ENCODE measurements around the gene WWOX. TPM values are rescaled to one million over a fixed set of nuclear protein-coding genes. Genes with fewer than 3 reads are reported as not detected.

The WWOX gene
- total RNA-seq, 1 donor from 2014 or later, result 7.3 TPM

DNA sequence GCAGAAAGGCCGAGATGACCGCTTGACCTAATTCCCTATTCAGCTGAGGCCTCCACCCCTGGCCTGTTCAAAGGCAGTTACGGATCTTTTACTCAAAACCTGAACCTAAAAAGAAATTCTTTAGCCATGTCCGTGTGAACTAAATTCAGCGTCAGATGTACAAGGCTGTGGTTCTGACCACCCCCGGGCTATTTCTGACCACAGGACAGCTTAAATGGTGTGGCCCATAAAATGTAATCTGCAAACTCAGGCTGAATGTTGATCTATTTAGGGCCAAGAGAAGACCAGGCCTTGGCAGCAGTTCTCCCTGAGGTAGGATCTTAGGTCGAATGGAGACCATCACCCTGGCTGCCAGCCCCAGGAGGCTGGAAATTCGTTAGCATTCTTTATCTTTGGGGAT, 485.5 kb downstream of the WWOX start:
- DNase-seq (ENCODE audit: low read depth) (no peak), FAIRE-seq (no peak)
- peaks cover 4% of the 10 kb centered on the region for H3K4me1 Mint-ChIP-seq (ENCODE audit: low read depth, unreplicated experiment)
- no peak overlapping the region for H3K9ac ChIP-seq (ENCODE audit: low read length)
- no peaks in the 10 kb centered on the region for H3K4me1 ChIP-seq (ENCODE audit: insufficient read depth, low read length)
- H3K4me3 Mint-ChIP-seq (ENCODE audit: unreplicated experiment), result no peak overlapping the region
- no peaks in the 10 kb centered on the region for H3K9me3 ChIP-seq (ENCODE audit: insufficient read depth, low read depth, low read length)
- H4K20me1 ChIP-seq (ENCODE audit: insufficient read depth, low read length), result no peaks in the 10 kb centered on the region
- H3K27me3 Mint-ChIP-seq (ENCODE audit: low read depth, unreplicated experiment), result no peaks in the 10 kb centered on the region
- no peak overlapping the region for H2AFZ ChIP-seq (ENCODE audit: low read depth, low read length)
- no peaks in the 10 kb centered on the region for H3K9me3 Mint-ChIP-seq (ENCODE audit: unreplicated experiment)
- H3K27me3 ChIP-seq (ENCODE audit: insufficient read depth, low read length), result no peaks in the 10 kb centered on the region
- no peak overlapping the region for H3K4me3 ChIP-seq (ENCODE audit: insufficient read depth, low read depth, low read length)
- H3K36me3 ChIP-seq (ENCODE audit: insufficient read depth, low read length), result no peaks in the 10 kb centered on the region
- TF ChIP-seq EZH2 (IDR thresholded peaks at IDR 0.05; ENCODE audit: insufficient read depth, low read length), result no peak
- TF ChIP-seq, protein P1, sequence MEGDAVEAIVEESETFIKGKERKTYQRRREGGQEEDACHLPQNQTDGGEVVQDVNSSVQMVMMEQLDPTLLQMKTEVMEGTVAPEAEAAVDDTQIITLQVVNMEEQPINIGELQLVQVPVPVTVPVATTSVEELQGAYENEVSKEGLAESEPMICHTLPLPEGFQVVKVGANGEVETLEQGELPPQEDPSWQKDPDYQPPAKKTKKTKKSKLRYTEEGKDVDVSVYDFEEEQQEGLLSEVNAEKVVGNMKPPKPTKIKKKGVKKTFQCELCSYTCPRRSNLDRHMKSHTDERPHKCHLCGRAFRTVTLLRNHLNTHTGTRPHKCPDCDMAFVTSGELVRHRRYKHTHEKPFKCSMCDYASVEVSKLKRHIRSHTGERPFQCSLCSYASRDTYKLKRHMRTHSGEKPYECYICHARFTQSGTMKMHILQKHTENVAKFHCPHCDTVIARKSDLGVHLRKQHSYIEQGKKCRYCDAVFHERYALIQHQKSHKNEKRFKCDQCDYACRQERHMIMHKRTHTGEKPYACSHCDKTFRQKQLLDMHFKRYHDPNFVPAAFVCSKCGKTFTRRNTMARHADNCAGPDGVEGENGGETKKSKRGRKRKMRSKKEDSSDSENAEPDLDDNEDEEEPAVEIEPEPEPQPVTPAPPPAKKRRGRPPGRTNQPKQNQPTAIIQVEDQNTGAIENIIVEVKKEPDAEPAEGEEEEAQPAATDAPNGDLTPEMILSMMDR (IDR thresholded peaks at IDR 0.05; ENCODE audit: insufficient read depth, low read depth, low read length), result no peak
- H3K27ac Mint-ChIP-seq (ENCODE audit: unreplicated experiment), result no peak overlapping the region
- no peaks in the 10 kb centered on the region for H3K79me2 ChIP-seq (ENCODE audit: insufficient read depth, low read length)
- H3K36me3 Mint-ChIP-seq (ENCODE audit: low read depth, unreplicated experiment), result no peaks in the 10 kb centered on the region
- H3K4me2 ChIP-seq (ENCODE audit: low read length), result no peak overlapping the region
- no peak overlapping the region for H3K27ac ChIP-seq (ENCODE audit: low read depth, low read length)

DNA sequence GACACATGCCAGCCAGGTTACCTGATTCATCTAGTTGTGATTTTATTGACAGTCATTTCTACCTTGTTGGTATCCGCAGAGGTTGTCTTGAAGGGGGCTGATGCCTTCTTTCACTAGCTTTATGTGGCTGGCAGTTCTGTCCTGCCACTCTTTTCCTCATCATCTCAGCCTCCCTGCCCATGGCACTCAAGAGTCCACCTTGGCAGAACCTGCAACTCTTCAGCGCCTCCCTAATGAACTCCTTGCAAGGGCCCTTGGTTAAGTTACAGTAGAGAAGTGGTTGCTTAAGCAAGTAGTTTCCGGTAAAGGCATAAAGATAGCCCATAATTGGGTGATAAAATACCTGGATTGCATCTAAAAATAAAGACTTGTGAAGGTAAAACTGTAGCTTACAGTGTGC, 489.9 kb downstream of the WWOX start:
- Histone ChIP-seq H3K9ac (ENCODE audit: low read length) (no peak overlapping the region), H3K9me3 (ENCODE audit: insufficient read depth, low read depth, low read length) (no peaks in the 10 kb centered on the region), H3K79me2 (ENCODE audit: insufficient read depth, low read length) (no peaks in the 10 kb centered on the region), H3K4me3 (ENCODE audit: insufficient read depth, low read depth, low read length) (no peak overlapping the region), H2AFZ (ENCODE audit: low read depth, low read length) (no peak overlapping the region), H3K27me3 (ENCODE audit: insufficient read depth, low read length) (no peaks in the 10 kb centered on the region), H3K4me2 (ENCODE audit: low read length) (no peak overlapping the region), H3K4me1 (ENCODE audit: insufficient read depth, low read length) (no peaks in the 10 kb centered on the region), H3K36me3 (ENCODE audit: insufficient read depth, low read length) (no peaks in the 10 kb centered on the region), H4K20me1 (ENCODE audit: insufficient read depth, low read length) (no peaks in the 10 kb centered on the region), H3K27ac (ENCODE audit: low read depth, low read length) (no peak overlapping the region)
- Mint-ChIP-seq H3K4me3 (ENCODE audit: unreplicated experiment) (no peak overlapping the region), H3K36me3 (ENCODE audit: low read depth, unreplicated experiment) (no peaks in the 10 kb centered on the region), H3K27ac (ENCODE audit: unreplicated experiment) (no peak overlapping the region), H3K4me1 (ENCODE audit: low read depth, unreplicated experiment) (peaks cover 4% of the 10 kb centered on the region), H3K27me3 (ENCODE audit: low read depth, unreplicated experiment) (peaks cover 10% of the 10 kb centered on the region), H3K9me3 (ENCODE audit: unreplicated experiment) (peaks cover 3% of the 10 kb centered on the region)
- no peak for DNase-seq (ENCODE audit: low read depth)
- no peak for TF ChIP-seq EZH2 (IDR thresholded peaks at IDR 0.05; ENCODE audit: insufficient read depth, low read length)
- TF ChIP-seq, protein P1 (IDR thresholded peaks at IDR 0.05; ENCODE audit: insufficient read depth, low read depth, low read length), result no peak
- FAIRE-seq, result no peak

DNA sequence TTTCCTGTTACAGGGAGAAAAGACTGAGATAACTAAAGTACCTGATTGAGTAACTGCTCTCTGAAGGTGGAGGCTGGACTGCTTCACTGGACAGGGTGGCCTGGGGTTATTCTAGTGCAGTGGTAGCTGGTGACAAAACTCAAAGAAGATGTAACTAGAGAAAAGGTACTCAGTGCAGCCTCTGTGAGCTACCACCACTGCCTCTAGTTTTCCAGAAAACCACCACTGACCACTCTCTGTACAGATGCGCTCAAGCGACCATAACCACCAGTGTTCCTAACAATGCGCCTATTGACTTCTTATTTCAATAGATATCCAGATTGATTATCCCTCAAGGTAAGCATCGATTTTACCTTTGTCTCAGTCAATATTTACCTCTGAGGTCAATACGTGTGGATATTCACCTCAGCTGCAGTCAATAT, 492.2 kb downstream of the WWOX start:
- H3K36me3 ChIP-seq (ENCODE audit: insufficient read depth, low read length), result no peaks in the 10 kb centered on the region
- no peaks in the 10 kb centered on the region for H4K20me1 ChIP-seq (ENCODE audit: insufficient read depth, low read length)
- H3K27ac Mint-ChIP-seq (ENCODE audit: unreplicated experiment), result no peak overlapping the region
- peaks cover 3% of the 10 kb centered on the region for H3K9me3 Mint-ChIP-seq (ENCODE audit: unreplicated experiment)
- H3K4me2 ChIP-seq (ENCODE audit: low read length), result no peak overlapping the region
- no peak overlapping the region for H3K4me3 ChIP-seq (ENCODE audit: insufficient read depth, low read depth, low read length)
- no peak overlapping the region for H3K9ac ChIP-seq (ENCODE audit: low read length)
- no peak overlapping the region for H3K27ac ChIP-seq (ENCODE audit: low read depth, low read length)
- FAIRE-seq, result no peak
- H3K4me3 Mint-ChIP-seq (ENCODE audit: unreplicated experiment), result no peak overlapping the region
- H3K36me3 Mint-ChIP-seq (ENCODE audit: low read depth, unreplicated experiment), result no peaks in the 10 kb centered on the region
- peaks cover 10% of the 10 kb centered on the region for H3K27me3 Mint-ChIP-seq (ENCODE audit: low read depth, unreplicated experiment)
- no peak for DNase-seq (ENCODE audit: low read depth)
- H2AFZ ChIP-seq (ENCODE audit: low read depth, low read length), result no peak overlapping the region
- H3K4me1 ChIP-seq (ENCODE audit: insufficient read depth, low read length), result no peaks in the 10 kb centered on the region
- H3K27me3 ChIP-seq (ENCODE audit: insufficient read depth, low read length), result no peaks in the 10 kb centered on the region
- TF ChIP-seq, protein P1 (IDR thresholded peaks at IDR 0.05; ENCODE audit: insufficient read depth, low read depth, low read length), result no peak
- no peak for TF ChIP-seq EZH2 (IDR thresholded peaks at IDR 0.05; ENCODE audit: insufficient read depth, low read length)
- no peaks in the 10 kb centered on the region for H3K9me3 ChIP-seq (ENCODE audit: insufficient read depth, low read depth, low read length)
- no peaks in the 10 kb centered on the region for H3K4me1 Mint-ChIP-seq (ENCODE audit: low read depth, unreplicated experiment)
- H3K79me2 ChIP-seq (ENCODE audit: insufficient read depth, low read length), result no peaks in the 10 kb centered on the region
